HL-60 (cell line): ENCODE data around the gene GYG2.

Source experiments
- POLR2AphosphoS5 ChIP-seq: IDR thresholded peaks from 2 replicates; pipeline ENCODE4 v1.6.1; 2012; ENCODE audit warnings: low read depth
- REST ChIP-seq: IDR thresholded peaks from 2 replicates; pipeline ENCODE4 v1.6.1; 2012; ENCODE audit warnings: low read depth; ENCODE audit not compliant: insufficient replicate concordance

GRCh38 chrX:2874222-2875135 lies 45.7 kb downstream of the GYG2 start:
- TF ChIP-seq REST: no peak
- TF ChIP-seq POLR2AphosphoS5: no peak
